HG03342 (cell line): ENCODE results near the gene PRXL2A.
A peak's percentile ranks its signal among the peaks of the same experiment; 100 is the strongest.
"Not testable (repeated sequence)": the region's sequence is repeated elsewhere in the genome, so short reads cannot be mapped to it uniquely, and the experiment has no call there.

ENCODE experiments used
- ATAC-seq: cut with Tn5 transposase; IDR thresholded peaks from one replicate; pipeline ENCODE4 v1.9.1; 2021; ENCODE audit warnings: mild to moderate bottlenecking, moderate library complexity; ENCODE audit not compliant: unreplicated experiment

PRXL2A gene

GRCh38 chr10:80410578-80411145 is 2.3 kb downstream of the PRXL2A start:
- ATAC-seq = no peak

DNA sequence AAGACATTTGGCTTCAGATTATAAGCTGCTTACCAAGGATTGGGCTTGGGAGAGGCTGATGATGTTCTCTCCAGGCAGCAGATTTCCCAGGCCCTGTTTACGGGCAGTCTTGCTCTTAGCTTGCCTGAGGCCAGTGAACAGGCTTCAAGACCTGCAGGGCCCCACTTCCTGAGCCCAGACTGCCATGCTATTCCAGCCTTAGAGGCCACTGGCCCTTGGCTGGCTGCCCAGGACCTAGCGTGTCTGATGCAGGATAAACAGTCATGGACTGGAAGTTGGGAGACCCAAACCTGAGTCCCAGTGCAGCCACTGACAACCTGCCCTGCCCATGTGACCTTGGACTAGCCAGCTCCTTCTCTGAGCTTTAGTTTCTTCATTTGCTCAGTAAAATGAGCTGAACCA is 2.9 kb downstream of the PRXL2A start:
- no peak for ATAC-seq

DNA sequence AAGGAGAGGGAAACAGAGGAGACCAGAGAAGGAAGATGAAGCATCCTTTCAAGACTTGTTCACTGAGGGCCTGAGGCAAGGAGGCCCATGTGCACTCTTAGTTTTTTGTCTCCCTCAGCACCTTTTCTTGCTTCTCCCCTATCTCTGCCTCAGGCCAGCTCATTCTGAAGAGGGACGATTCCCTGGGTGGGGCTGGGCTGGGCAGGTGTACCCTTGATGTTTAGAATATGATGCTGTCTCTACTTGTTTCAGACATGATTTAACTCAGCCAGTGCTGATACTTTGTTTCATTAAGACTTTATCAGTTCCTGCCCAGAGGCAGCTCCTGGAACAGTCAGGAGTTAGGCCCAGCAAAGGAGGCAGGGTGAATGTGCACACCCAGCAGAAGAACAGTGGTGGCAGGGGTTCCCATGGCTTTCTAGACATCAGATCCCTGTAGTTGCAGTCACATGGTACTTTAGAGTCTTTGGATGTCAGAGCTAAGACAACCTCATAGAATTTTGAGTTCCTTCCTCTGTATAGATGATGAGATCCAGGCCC is 3.4 kb downstream of the PRXL2A start:
- no peak for ATAC-seq

- ATAC-seq = no peak
Measured at GRCh38 chr10:80412486-80412885, 4.1 kb downstream of the PRXL2A start.

- no peak for ATAC-seq
Measured at GRCh38 chr10:80413271-80413996, 5.1 kb downstream of the PRXL2A start.

DNA sequence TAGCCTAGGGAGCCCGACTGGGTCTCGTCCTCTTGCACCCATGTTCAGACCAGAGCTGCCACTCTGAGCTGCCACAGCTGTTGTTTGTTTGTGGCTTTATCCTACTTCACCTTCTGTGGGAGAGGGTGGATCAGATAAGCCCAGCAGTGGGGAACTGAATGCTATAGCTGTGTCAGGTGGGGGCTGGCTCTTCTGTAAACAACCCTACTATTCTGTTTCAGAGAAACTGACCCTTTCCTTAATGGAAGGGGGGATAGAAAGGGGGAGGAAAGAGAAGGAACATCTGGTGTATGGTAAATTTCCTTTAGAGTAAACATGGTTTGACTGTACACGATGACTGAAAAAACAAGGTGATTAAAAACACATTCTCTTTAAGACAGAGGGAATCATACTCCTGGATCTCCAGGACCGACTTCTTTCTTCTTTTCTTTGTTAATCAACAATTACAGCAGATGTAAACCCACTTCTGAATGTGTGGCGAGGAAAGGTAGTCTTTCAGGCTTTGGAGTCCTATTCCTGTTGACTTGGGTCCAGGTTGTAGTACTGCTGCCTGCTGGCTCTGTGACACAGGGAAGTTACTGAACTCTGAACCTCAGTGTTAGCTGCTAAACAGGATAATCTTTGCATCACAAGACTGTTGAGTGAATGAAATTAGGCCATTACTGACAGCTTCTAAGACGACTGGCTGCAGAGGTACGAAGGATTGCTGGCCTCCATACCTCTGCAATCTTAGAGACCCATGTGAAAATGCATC is 6.0 kb downstream of the PRXL2A start:
- no peak for ATAC-seq

DNA sequence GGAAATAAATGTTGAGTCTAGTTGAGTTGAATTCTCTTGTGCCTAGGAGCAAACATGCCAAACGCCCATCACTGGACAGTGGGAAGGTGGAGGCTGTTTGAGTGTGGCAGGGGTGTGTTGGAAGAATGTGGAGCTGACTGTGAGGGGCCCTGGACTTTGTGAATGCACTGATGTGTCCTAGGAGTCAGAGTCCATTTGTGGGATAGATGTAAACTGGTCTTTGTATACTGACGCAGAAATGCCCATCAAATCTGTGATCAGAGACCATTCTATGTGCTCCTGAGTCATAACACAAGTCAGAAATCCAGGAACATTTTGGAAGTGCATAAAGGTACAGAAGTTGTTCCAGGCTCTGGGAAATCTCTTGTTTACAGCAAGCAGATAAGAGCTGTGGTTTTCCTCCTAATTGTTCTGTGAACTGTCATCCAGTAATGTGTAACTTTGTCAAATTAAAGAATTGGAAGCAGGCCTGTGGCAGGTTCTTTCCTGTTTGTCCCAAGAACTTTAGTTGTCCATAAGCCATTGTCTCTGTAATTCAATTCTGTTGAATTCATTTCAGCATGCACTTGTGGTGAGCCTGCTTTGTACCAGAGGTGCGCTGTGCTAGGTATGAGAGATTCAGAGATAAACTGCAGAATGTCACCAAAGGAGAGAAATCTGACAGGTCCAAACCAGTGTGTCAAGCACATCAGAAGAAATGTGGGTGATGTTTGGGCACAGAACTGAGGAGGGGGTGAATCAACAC is 7.6 kb downstream of the PRXL2A start:
- no peak for ATAC-seq

GRCh38 chr10:80416479-80417098 is 8.2 kb downstream of the PRXL2A start:
- no peak for ATAC-seq

- ATAC-seq = not testable (repeated sequence)
Measured at GRCh38 chr10:80417256-80417655, 8.9 kb downstream of the PRXL2A start.

GRCh38 chr10:80421050-80421706 is 12.8 kb downstream of the PRXL2A start:
- peak; percentile 12 for ATAC-seq

GRCh38 chr10:80421707-80422536 is 13.6 kb downstream of the PRXL2A start:
- ATAC-seq = peak; percentile 95

DNA sequence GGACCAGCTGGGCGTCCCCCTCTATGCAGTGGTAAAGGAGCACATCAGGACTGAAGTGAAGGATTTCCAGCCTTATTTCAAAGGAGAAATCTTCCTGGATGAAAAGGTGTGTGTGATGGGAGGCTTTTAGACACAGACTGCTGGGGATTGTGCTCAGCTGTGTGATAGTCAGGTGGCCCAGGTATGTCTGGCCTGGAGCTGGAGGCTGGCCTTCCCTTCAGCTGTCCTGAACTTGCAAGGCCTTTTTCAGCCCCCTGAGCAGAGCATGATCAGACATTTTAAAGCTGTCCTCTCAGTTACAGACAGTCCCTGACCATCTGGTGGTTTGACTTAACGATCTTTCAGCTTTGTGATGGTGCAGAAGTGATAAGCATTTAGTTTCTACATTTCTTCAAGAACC is 17.6 kb downstream of the PRXL2A start:
- no peak for ATAC-seq

- ATAC-seq = no peak
Measured at GRCh38 chr10:80427541-80427940, 19.2 kb downstream of the PRXL2A start.

GRCh38 chr10:80429521-80429973 is 21.2 kb downstream of the PRXL2A start:
- no peak for ATAC-seq

DNA sequence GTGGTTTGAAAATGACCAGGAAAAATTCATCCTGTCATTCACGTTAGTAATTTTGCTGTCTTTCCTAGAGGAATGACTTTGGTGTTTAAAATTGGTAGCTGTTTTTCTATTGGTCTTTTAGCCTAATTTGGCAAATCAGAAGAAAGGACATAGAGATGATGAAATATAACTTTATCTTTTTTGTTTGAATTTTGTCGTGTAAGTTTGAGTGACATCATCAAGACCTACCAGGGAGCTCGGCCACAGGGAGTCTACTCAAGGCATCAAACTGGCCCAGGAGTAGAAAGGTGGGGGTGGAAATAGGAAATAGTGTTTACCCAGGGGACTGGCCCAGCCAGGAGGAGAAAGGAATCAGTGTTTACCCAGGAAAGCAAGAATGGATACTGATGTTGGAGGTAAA is 24.8 kb downstream of the PRXL2A start:
- ATAC-seq = no peak

- no peak for ATAC-seq
Measured at GRCh38 chr10:80436446-80437098, 28.2 kb downstream of the PRXL2A start.

GRCh38 chr10:80437227-80437626 is 28.9 kb downstream of the PRXL2A start:
- ATAC-seq = no peak

DNA sequence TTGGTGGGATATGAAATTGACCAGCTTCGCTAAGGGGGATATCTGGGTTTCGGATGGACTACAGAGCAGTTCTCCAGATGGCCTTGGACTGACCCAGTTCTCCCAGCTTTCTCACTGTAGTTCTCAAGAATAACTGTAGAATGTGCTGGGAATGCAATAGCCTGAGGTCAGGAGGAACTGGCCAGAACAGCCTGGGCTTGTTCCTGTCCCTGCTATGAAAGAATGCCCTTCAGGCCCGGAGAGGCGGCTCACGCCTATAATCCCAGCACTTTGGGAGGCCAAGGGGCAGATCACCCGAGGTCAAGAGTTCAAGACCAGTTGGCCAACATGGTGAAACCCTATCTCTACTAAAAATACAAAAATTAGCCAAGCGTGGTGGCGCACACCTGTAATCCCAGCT is 33.5 kb downstream of the PRXL2A start:
- no peak for ATAC-seq

- ATAC-seq = no peak
Measured at GRCh38 chr10:80442879-80443278, 34.5 kb downstream of the PRXL2A start.
